HepG2 (cell line): Measurements from ENCODE around the gene FBN2. TPM values are rescaled to one million over a fixed set of nuclear protein-coding genes. Genes with fewer than 3 reads are reported as not detected.

Experiments
- ATAC-seq: fragments of 200-7000 bp; cut with Tn5 transposase; 3 replicates; pipeline ENCODE4 v1.9.1; 2020; ENCODE audit warnings: mild to moderate bottlenecking, moderate library complexity
- BruUV-seq: library from RNA; stranded (reverse); fragments of 400-500 nt; replicated peaks from 2 replicates; lab custom pipeline; 2021; lab: Mats Ljungman, UMichigan
- CTCF ChIA-PET: fragments of 300-600 bp; formaldehyde crosslinking; extraction: SDS; loops from one replicate; lab custom pipeline; 2021; ENCODE audit warnings: low total read pairs, inconsistent platforms, low intra/inter-chr PET ratio; lab: Yijun Ruan, JAX
- POLR2A ChIA-PET: fragments of 350-600 bp; sonication (Branson Sonifier 250); formaldehyde crosslinking; loops from one replicate; lab custom pipeline; 2020; ENCODE audit warnings: antibody characterized with exemption, inconsistent platforms; lab: Yijun Ruan, JAX
- DNase-seq: peaks from one replicate; pipeline ENCODE4 v3.0.0-alpha.2; 2015; ENCODE audit warnings: low spot score
- FAIRE-seq: peaks from 3 replicates; lab custom pipeline; 2011; peaks lifted over from hg19 to GRCh38; lab: Jason Lieb, UNC
- H2AFZ ChIP-seq: one replicate; pipeline ENCODE4 v1.6.1; 2011; ENCODE audit warnings: low read length, inconsistent platforms
- H3K27ac ChIP-seq: fragments of 300-600 bp; 3 replicates; pipeline ENCODE4 v1.8.0; 2011; ENCODE audit warnings: mixed run types, mild to moderate bottlenecking, mixed read lengths, low read length, inconsistent platforms; ENCODE audit not compliant: insufficient read depth; ENCODE audit errors: extremely low read length
- H3K27me3 ChIP-seq, 2 experiments: fragments of 200-600 bp in 1 of 2; 2 replicates in 1 of 2; 3 replicates in 1 of 2; pipeline versions ENCODE4 v1.6.0 to v1.8.0; 2011; ENCODE audit warnings: low read length in 2 of 2, mild to moderate bottlenecking in 2 of 2, moderate library complexity in 2 of 2, inconsistent platforms in 1 of 2; ENCODE audit not compliant: insufficient read depth in 2 of 2, control insufficient read depth in 1 of 2
- H3K36me3 ChIP-seq, 2 experiments: fragments of 200-600 bp in 1 of 2; replicated peaks in 1 of 2; 2 replicates in 1 of 2; 3 replicates in 1 of 2; pipeline versions ENCODE4 v1.5.1 to v1.8.0; 2011; ENCODE audit warnings: low read length in 2 of 2, inconsistent platforms in 1 of 2; ENCODE audit not compliant: insufficient read depth in 2 of 2, control insufficient read depth in 1 of 2
- H3K4me1 ChIP-seq: 2 replicates; pipeline ENCODE4 v1.5.1; 2012; ENCODE audit warnings: low read length, inconsistent platforms; ENCODE audit not compliant: insufficient read depth
- H3K4me2 ChIP-seq: 2 replicates; pipeline ENCODE4 v1.6.0; 2011; ENCODE audit warnings: low read depth, low read length, inconsistent platforms
- H3K4me3 ChIP-seq, 3 experiments: fragments of 200-600 bp in 1 of 3; sonication (generic), shearing (Covaris generic) in 1 of 3; replicated peaks in 1 of 3; 2 replicates each; pipeline ENCODE4 v1.5.1; 2011 to 2016; ENCODE audit warnings: low read length in 3 of 3, inconsistent platforms in 2 of 3, low read depth in 2 of 3, mild to moderate bottlenecking in 2 of 3, control low read depth in 1 of 3, mixed read lengths in 1 of 3; ENCODE audit not compliant: insufficient read depth in 1 of 3
- H3K79me2 ChIP-seq: one replicate; pipeline ENCODE4 v1.6.1; 2011; ENCODE audit warnings: low read length, inconsistent platforms; ENCODE audit not compliant: insufficient read depth
- H3K9ac ChIP-seq: 2 replicates; pipeline ENCODE4 v1.6.0; 2011; ENCODE audit warnings: mild to moderate bottlenecking, low read depth, low read length, inconsistent platforms; ENCODE audit not compliant: insufficient read depth
- H3K9me3 ChIP-seq: 2 replicates; pipeline ENCODE4 v1.5.1; 2012; ENCODE audit warnings: mild to moderate bottlenecking, low read length
- H4K20me1 ChIP-seq: 2 replicates; pipeline ENCODE4 v1.6.0; 2011; ENCODE audit warnings: inconsistent platforms, mild to moderate bottlenecking, low read length, moderate library complexity; ENCODE audit not compliant: insufficient read depth
- BHLHE40 ChIP-seq: IDR thresholded peaks from 2 replicates; pipeline ENCODE4 v1.6.1; 2011; ENCODE audit warnings: low read length, improper control_type of control experiment
- MEF2D ChIP-seq: sonication (generic); formaldehyde crosslinking; IDR thresholded peaks from 2 replicates; pipeline ENCODE4 v1.5.1; 2020; ENCODE audit warnings: mild to moderate bottlenecking, missing genetic modification reagents
- ZNF337 ChIP-seq: sonication (generic); formaldehyde crosslinking; IDR thresholded peaks from 2 replicates; pipeline ENCODE4 v1.5.1; 2020; ENCODE audit warnings: missing genetic modification reagents, low read depth, mild to moderate bottlenecking, borderline replicate concordance
- WGBS: methylation state at CpG from one replicate; pipeline ENCODE4 v1.1.6; 2017; ENCODE audit warnings: low lambda C conversion rate; 5-methylcytosine and 5-hydroxymethylcytosine counted together
- in situ Hi-C: cut with HindIII; loops from 2 replicates; pipeline ENCODE4 v1.10.0; 2017; ENCODE audit warnings: low pct_unique_long_range_greater_than_20kb; ENCODE audit not compliant: extremely low pct_ligation_motif_present
- intact Hi-C: fragments of 100-400 bp; cut with micrococcal nuclease; formaldehyde crosslinking; loops from one replicate; pipeline ENCODE4 v1.10.0; 2022; ENCODE audit not compliant: unreplicated experiment
- polyA plus RNA-seq, 8 experiments: library from polyadenylated mRNA; depleted of rRNA in 3 of 8; stranded (reverse) in 7 of 8; unstranded in 1 of 8; fragments of >200 nt; fragmentation: Illumina TruSeq in 4 of 8; extraction: Trizol in 4 of 8; gene quantifications; 2 replicates each; pipeline versions ENCODE4 v1.2.1 to v1.2.3, GENCODE V29; 2011 to 2016; ENCODE audit warnings: low read depth in 4 of 8, missing spikeins in 1 of 8, mixed read lengths in 1 of 8; ENCODE audit not compliant: insufficient read depth in 1 of 8
- total RNA-seq, 5 experiments: library from RNA; depleted of rRNA; stranded (reverse); fragments of >200 nt; fragmentation: Illumina TruSeq; extraction: Trizol; gene quantifications; 2 replicates each; pipeline ENCODE4 v1.2.3, GENCODE V29; 2016; ENCODE audit warnings: low read depth in 1 of 5
- TF ChIP-seq, protein P1 (sequence below): fragments of 450-650 bp; IDR thresholded peaks from 2 replicates; pipeline ENCODE4 v1.6.1; 2016
- TF ChIP-seq, protein P2 (sequence below): sonication (generic); formaldehyde crosslinking; IDR thresholded peaks from 2 replicates; pipeline ENCODE4 v1.4.0; 2020; ENCODE audit warnings: missing genetic modification reagents

Gene FBN2
- total and polyA plus RNA-seq, 2 of the 13 experiments (the other 11 are each of a cell fraction or from before 2014, with no cell fraction given), result not detected

DNA sequence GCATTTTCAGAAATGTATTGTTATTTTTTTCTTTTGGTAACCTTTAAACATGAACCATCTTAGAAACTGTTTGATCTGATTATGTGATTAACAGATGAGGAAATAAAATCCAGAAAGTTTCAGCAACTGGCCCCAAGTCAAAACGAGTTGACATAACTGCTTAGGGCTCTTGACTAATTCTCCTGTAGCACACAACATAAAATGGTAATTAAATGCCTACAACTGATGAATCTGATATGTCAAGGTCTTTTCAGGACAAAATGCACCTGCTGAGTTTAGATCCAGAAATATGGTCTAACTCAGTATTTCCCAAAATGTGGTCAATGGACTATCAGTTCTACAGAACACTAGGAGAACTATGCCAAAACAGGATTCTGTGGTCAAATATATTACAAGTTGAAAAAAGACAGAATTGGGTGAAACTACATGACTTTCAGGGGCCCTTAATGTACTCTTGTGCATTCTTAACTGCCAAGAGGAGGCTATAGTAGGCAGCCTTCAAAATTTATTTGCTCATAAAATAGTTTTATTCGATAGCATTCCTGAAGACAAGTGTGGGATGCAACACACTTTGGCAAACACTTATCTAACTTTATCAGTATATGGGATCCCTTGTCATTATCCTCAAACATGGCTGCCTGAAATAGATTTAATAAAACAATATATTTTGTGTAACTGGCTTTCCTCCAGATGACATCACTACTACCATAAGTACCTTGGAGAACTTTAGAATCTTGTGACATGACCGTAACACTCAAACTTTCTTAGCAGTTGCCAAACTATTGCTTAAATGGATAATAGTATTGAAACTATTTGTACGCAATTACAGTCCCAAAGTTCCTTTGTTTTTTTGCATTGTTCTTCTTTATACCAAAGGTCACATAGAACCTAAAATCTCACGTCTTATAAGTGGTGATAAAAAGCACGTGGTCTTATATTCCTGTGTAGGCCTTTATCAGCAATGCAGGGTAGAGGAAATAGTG is 59.4 kb downstream of the FBN2 start:
- H3K4me1 ChIP-seq, result no peaks in the 10 kb centered on the region
- no peaks in the 10 kb centered on the region for H3K27me3 ChIP-seq
- H3K4me2 ChIP-seq, result no peak overlapping the region
- no peaks in the 10 kb centered on the region for H3K36me3 ChIP-seq
- DNase-seq, result no peak
- BruUV-seq, result no TSS peak
- H3K27ac ChIP-seq, result no peak overlapping the region
- TF ChIP-seq BHLHE40, result no peak
- TF ChIP-seq, protein P1, sequence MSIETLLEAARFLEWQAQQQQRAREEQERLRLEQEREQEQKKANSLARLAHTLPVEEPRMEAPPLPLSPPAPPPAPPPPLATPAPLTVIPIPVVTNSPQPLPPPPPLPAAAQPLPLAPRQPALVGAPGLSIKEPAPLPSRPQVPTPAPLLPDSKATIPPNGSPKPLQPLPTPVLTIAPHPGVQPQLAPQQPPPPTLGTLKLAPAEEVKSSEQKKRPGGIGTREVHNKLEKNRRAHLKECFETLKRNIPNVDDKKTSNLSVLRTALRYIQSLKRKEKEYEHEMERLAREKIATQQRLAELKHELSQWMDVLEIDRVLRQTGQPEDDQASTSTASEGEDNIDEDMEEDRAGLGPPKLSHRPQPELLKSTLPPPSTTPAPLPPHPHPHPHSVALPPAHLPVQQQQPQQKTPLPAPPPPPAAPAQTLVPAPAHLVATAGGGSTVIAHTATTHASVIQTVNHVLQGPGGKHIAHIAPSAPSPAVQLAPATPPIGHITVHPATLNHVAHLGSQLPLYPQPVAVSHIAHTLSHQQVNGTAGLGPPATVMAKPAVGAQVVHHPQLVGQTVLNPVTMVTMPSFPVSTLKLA, result peak; percentile 82
- TF ChIP-seq ZNF337, result no peak
- TF ChIP-seq, protein P2, sequence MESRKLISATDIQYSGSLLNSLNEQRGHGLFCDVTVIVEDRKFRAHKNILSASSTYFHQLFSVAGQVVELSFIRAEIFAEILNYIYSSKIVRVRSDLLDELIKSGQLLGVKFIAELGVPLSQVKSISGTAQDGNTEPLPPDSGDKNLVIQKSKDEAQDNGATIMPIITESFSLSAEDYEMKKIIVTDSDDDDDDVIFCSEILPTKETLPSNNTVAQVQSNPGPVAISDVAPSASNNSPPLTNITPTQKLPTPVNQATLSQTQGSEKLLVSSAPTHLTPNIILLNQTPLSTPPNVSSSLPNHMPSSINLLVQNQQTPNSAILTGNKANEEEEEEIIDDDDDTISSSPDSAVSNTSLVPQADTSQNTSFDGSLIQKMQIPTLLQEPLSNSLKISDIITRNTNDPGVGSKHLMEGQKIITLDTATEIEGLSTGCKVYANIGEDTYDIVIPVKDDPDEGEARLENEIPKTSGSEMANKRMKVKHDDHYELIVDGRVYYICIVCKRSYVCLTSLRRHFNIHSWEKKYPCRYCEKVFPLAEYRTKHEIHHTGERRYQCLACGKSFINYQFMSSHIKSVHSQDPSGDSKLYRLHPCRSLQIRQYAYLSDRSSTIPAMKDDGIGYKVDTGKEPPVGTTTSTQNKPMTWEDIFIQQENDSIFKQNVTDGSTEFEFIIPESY (CRISPR knock-in tag), result no peak
- no peak for TF ChIP-seq MEF2D (CRISPR knock-in tag)
- no peak overlapping the region for H3K4me3 ChIP-seq
- no peaks in the 10 kb centered on the region for H3K79me2 ChIP-seq
- no peak for FAIRE-seq
- no peaks in the 10 kb centered on the region for H4K20me1 ChIP-seq
- H3K9me3 ChIP-seq, result no peaks in the 10 kb centered on the region
- H2AFZ ChIP-seq, result no peak overlapping the region
- no peak for ATAC-seq
- WGBS, result 11% methylated on average over 6 of the region's 6 CpGs
- ChIA-PET POLR2A (no interaction called here), CTCF (no interaction called here)
- intact Hi-C loops, result no loop called here
- in situ Hi-C loops, result no loop called here
- H3K9ac ChIP-seq, result no peak overlapping the region
